ENCODE results near the gene ANKRD34B. TPM values are rescaled to one million over a fixed set of nuclear protein-coding genes. Genes with fewer than 3 reads are reported as not detected.

The ANKRD34B gene
- polyA plus RNA-seq, 1 donor (not counting 4 experiments of a cell fraction or from before 2014, with no cell fraction given), result not detected

DNA sequence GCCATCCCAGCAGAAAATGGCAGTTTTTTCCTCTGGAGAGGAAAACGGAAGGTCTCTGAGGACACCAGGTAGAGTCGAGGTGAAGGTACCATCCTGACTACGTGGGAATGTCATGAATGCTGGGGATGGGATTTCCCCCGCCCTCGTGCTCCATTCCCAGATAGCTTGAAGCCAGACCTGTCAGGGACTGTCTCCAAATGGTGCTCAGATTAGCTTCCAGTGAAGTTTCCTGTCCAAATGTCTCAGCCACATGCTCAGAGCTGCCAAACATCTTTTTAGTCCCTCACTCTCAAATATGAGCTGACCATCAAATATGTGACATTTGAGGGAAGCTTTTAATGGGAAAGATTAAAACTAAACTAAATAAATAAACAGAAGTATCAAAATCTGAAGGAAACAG lies 7.6 kb upstream of the ANKRD34B start:
- no peak for DNase-seq (ENCODE audit: low read depth, low spot score)
- no peak overlapping the region for H3K4me2 ChIP-seq (ENCODE audit: control insufficient read depth, extremely low read depth, insufficient read depth, low read depth, low read length)
- FAIRE-seq, result no peak
- dilution Hi-C loops (cut with MboI; ENCODE audit: extremely low pct_ligation_motif_present, low sequenced_read_pairs), result no loop called here
- peaks cover 5% of the 10 kb centered on the region for H3K27me3 ChIP-seq (ENCODE audit: control insufficient read depth, extremely low read depth, insufficient read depth, low read length)
- no peaks in the 10 kb centered on the region for H3K79me2 ChIP-seq (ENCODE audit: control insufficient read depth, insufficient read depth, low read length)
- no peak overlapping the region for H2AFZ ChIP-seq (ENCODE audit: control insufficient read depth, low read length)
- no peak overlapping the region for H3K4me3 ChIP-seq (ENCODE audit: control insufficient read depth in 2 of 3, extremely low read depth in 1 of 3, insufficient read depth in 2 of 3, low read depth in 1 of 3, low read length in 3 of 3)
- no peaks in the 10 kb centered on the region for H4K20me1 ChIP-seq (ENCODE audit: control insufficient read depth, extremely low read depth, insufficient read depth, low read length)
- H3K9ac ChIP-seq (ENCODE audit: control insufficient read depth, extremely low read depth, insufficient read depth, low read length), result no peak overlapping the region
- H3K9me1 ChIP-seq (ENCODE audit: control insufficient read depth, extremely low read depth, insufficient read depth, low read length), result no peaks in the 10 kb centered on the region
- H3K4me1 ChIP-seq (ENCODE audit: control insufficient read depth, extremely low read depth, insufficient read depth, low read length), result no peaks in the 10 kb centered on the region
- TF ChIP-seq, protein P1, sequence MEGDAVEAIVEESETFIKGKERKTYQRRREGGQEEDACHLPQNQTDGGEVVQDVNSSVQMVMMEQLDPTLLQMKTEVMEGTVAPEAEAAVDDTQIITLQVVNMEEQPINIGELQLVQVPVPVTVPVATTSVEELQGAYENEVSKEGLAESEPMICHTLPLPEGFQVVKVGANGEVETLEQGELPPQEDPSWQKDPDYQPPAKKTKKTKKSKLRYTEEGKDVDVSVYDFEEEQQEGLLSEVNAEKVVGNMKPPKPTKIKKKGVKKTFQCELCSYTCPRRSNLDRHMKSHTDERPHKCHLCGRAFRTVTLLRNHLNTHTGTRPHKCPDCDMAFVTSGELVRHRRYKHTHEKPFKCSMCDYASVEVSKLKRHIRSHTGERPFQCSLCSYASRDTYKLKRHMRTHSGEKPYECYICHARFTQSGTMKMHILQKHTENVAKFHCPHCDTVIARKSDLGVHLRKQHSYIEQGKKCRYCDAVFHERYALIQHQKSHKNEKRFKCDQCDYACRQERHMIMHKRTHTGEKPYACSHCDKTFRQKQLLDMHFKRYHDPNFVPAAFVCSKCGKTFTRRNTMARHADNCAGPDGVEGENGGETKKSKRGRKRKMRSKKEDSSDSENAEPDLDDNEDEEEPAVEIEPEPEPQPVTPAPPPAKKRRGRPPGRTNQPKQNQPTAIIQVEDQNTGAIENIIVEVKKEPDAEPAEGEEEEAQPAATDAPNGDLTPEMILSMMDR (optimal IDR thresholded peaks at IDR 0.05 in 1 of 3, IDR thresholded peaks at IDR 0.05 in 1 of 3, conservative IDR thresholded peaks at IDR 0.05 in 1 of 3; ENCODE audit: extremely low read depth in 1 of 3, insufficient read depth in 2 of 3, low read length in 3 of 3), result no peak
- no peak for TF ChIP-seq EZH2 (IDR thresholded peaks at IDR 0.05; ENCODE audit: low read length)
- no peak overlapping the region for H3K27ac ChIP-seq (ENCODE audit: control insufficient read depth, insufficient read depth, low read length)
- no peaks in the 10 kb centered on the region for H3K36me3 ChIP-seq (ENCODE audit: control insufficient read depth in 2 of 2, extremely low read depth in 1 of 2, insufficient read depth in 2 of 2, low read length in 2 of 2)
- H3K9me3 ChIP-seq (ENCODE audit: control insufficient read depth, low read depth, low read length), result no peaks in the 10 kb centered on the region

DNA sequence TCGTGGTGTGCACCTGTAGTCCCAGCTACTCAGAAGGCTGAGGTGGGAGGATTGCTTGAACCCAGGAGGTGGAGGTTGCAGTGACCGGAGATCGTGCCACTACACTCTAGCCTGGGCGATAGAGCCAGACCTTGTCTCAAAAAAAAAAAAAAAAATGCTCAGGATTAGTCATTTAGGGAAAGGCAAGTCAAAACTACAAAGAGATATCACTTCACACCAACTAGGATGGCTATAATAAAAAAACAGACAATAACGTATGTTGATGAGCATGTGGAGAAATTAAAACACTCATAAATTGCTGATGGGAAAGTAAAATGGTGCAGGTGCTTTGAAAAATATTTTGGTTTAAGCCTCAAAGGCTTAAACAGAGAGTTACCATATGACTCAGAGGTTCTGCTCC lies 6.3 kb upstream of the ANKRD34B start:
- H3K4me3 ChIP-seq (ENCODE audit: control insufficient read depth in 2 of 3, extremely low read depth in 1 of 3, insufficient read depth in 2 of 3, low read depth in 1 of 3, low read length in 3 of 3), result no peak overlapping the region
- no peak overlapping the region for H2AFZ ChIP-seq (ENCODE audit: control insufficient read depth, low read length)
- TF ChIP-seq, protein P1 (optimal IDR thresholded peaks at IDR 0.05 in 1 of 3, IDR thresholded peaks at IDR 0.05 in 1 of 3, conservative IDR thresholded peaks at IDR 0.05 in 1 of 3; ENCODE audit: extremely low read depth in 1 of 3, insufficient read depth in 2 of 3, low read length in 3 of 3), result no peak
- TF ChIP-seq EZH2 (IDR thresholded peaks at IDR 0.05; ENCODE audit: low read length), result no peak
- H3K9me3 ChIP-seq (ENCODE audit: control insufficient read depth, low read depth, low read length), result no peaks in the 10 kb centered on the region
- DNase-seq (ENCODE audit: low read depth, low spot score), result no peak
- no peaks in the 10 kb centered on the region for H3K9me1 ChIP-seq (ENCODE audit: control insufficient read depth, extremely low read depth, insufficient read depth, low read length)
- H4K20me1 ChIP-seq (ENCODE audit: control insufficient read depth, extremely low read depth, insufficient read depth, low read length), result no peaks in the 10 kb centered on the region
- no peaks in the 10 kb centered on the region for H3K79me2 ChIP-seq (ENCODE audit: control insufficient read depth, insufficient read depth, low read length)
- FAIRE-seq, result no peak
- H3K27ac ChIP-seq (ENCODE audit: control insufficient read depth, insufficient read depth, low read length), result no peak overlapping the region
- dilution Hi-C loops (cut with MboI; ENCODE audit: extremely low pct_ligation_motif_present, low sequenced_read_pairs), result no loop called here
- no peak overlapping the region for H3K9ac ChIP-seq (ENCODE audit: control insufficient read depth, extremely low read depth, insufficient read depth, low read length)
- no peaks in the 10 kb centered on the region for H3K36me3 ChIP-seq (ENCODE audit: control insufficient read depth in 2 of 2, extremely low read depth in 1 of 2, insufficient read depth in 2 of 2, low read length in 2 of 2)
- no peak overlapping the region for H3K4me2 ChIP-seq (ENCODE audit: control insufficient read depth, extremely low read depth, insufficient read depth, low read depth, low read length)
- H3K27me3 ChIP-seq (ENCODE audit: control insufficient read depth, extremely low read depth, insufficient read depth, low read length), result peaks cover 8% of the 10 kb centered on the region
- H3K4me1 ChIP-seq (ENCODE audit: control insufficient read depth, extremely low read depth, insufficient read depth, low read length), result no peaks in the 10 kb centered on the region
